Activated CD8-positive, alpha-beta memory T cell treated with anti-CD3 and anti-CD28 coated beads, Interleukin-2, amount 50 U/mL, for 24 hours (primary cell): ENCODE measurements around the gene KANSL1L.
"Not testable (repeated sequence)": the region's sequence is repeated elsewhere in the genome, so short reads cannot be mapped to it uniquely, and the experiment has no call there.

Experiments used
- DNase-seq: peaks from one replicate; pipeline ENCODE4 v3.0.0-alpha.2; 2020; ENCODE audit errors: extremely low read depth

KANSL1L gene, protein sequence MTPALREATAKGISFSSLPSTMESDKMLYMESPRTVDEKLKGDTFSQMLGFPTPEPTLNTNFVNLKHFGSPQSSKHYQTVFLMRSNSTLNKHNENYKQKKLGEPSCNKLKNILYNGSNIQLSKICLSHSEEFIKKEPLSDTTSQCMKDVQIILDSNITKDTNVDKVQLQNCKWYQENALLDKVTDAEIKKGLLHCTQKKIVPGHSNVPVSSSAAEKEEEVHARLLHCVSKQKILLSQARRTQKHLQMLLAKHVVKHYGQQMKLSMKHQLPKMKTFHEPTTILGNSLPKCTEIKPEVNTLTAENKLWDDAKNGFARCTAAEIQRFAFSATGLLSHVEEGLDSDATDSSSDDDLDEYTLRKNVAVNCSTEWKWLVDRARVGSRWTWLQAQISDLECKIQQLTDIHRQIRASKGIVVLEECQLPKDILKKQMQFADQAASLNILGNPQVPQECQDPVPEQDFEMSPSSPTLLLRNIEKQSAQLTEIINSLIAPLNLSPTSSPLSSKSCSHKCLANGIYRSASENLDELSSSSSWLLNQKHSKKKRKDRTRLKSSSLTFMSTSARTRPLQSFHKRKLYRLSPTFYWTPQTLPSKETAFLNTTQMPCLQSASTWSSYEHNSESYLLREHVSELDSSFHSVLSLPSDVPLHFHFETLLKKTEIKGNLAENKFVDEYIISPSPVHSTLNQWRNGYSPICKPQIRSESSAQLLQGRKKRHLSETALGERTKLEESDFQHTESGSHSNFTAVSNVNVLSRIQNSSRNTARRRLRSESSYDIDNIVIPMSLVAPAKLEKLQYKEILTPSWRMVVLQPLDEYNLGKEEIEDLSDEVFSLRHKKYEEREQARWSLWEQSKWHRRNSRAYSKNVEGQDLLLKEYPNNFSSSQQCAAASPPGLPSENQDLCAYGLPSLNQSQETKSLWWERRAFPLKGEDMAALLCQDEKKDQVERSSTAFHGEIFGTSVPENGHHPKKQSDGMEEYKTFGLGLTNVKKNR

DNA sequence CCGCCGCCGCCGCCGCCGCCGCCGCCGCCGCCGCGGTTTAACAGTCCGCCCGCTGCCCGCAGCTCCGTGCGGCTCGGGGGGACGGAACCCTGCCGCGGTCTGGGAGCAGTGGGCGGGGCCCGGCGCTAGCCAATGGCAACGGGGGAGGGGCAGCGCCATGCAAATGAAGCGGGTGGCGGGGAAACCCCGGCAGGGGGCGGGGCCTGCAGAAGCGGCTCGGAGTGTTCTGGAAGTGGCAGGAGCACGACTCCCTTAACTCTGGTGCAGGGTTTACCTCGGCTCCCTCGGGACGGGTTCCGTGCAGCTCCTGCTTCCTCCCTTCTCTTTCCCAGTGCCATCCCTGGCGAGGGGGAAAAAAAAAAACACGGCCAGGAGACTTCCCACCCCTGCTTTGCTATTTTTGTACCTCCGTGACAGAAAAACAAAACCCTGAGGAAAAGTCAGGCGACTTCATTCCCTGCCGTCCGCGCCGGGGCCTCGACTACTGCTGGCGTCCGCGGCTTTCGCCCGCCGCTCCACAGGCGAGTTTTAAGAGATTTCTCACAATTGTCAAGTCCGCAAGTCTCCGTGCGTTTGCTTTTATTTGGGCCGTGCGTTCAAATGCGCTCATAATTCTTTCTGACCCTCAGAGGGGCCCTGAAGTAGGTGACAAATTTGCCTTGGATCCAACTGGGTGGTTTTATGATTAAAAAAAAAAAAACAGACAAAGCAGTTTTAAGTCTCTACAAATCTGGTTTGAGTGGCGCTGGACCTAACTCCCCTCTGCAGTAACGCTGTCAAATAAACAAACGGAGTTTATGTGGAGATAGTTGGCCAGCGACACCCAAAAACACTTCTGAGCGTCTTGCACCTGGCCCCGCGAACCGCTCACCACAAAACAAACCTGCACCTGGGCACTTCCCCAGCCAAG lies at the start of gene KANSL1L:
KANSL1L (minus strand) TSS at position 101 of the 910 bp plus-strand sequence. CDS start 16,827 bp downstream, outside the sequence.
- DNase-seq = peak; percentile 95

DNA sequence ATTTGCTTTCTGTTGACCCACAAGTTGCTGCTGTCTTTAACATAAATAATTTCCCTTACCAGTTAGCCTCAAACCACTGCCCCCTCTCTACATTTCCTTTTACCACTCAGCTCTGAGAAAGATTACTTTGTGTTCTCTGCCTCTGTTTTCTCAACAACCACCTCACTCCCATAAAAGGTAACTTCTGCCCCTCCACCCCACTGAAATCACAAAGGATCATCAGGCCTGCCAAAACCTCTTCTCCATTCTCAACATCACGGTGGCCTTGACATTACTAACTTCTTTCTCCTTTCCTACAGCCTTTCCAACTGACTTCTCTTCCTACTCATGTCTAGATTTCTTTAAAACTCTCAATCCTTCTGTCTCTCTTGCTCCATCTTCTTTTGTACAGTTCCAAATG lies 43.9 kb upstream of the KANSL1L start:
- DNase-seq = no peak

DNA sequence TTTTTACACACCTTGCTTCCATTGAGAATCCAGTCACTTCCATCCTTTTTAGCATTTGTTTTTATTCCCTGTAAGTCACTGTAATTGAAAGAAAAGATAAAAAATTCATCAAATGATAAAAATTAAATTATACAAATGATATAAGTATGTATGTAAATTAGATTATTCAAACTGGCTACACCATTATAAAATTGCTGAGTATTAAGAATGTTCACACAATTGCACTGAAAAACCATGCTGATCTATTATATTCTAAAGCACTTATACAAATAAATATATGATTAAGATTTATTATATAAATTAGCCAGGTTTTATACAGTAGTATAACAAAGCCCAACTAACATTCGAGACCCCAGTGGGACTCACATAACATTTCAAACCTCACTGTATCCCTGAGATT lies 39.0 kb upstream of the KANSL1L start:
- no peak for DNase-seq

DNA sequence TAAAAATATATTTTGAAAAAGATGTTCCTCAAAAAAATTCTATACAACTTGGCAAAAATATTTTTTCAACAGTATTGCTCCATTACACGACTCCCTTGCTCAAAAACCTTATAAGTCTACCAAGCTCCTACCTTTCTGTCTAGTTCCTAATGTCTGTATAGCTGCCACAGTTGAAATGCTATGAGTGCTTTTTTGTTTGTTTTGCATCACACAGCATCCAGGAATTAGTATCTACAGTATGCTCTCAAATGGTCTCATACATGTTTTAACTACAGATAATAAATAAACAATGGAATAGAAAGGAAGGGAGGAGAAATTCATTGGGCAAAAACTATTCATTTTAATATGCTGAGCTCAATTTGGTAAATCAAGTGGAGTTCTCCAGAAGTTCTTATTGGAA lies 36.7 kb upstream of the KANSL1L start:
- DNase-seq = no peak

DNA sequence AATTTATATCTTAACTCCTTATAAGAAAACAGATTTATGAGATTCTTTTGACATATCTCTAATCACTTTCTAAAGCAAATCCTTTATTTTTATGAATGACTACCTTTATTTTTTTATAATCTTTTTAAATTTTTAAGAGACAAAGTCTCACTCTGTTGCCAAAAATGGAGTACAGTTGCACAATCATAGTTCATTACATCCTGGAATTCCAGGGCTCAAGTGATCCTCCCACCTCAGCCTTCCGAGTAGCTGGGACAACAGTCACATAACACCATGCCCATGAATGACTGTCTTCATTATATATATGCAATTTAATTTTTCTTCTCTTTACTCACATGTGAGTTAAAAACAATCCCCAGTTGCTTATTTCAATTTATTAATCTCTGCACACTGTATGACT lies 32.3 kb upstream of the KANSL1L start:
- no peak for DNase-seq

DNA sequence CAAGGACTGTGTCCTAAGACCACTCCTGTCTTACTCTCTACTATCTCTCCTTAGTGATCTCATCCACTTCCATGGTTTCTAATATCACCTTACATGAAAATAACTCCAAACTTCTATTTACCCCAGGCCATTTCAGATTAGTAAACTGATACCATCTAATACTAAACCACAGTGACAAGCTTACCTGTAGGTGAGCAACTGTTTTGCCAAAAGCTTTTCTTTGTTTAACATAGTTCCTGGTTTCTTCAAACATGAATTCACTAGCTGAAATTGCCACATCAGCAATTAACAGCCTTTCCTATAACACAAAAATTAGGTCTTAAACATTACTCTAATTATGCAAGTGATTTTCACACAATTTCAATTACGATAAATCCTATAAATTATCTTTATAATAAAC lies 31.9 kb upstream of the KANSL1L start:
- DNase-seq = no peak

DNA sequence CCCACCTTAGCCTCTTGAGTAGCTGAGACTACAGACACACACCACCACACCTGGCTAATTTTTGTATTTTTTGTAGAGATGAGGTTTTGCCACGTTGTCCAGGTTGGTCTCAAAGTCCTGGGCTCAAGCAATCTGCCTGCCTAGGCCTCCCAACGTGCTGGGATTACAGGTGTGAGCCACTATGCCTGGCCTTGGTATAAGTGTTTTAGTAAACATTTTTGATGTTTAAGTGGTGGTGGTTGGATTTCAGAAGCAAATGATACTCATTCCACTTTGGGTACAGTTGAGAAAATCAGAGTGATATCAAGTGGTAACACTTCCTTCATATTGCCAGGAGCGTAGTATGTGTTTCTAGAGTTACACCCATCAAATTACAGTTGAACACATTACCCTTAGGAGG lies 28.6 kb upstream of the KANSL1L start:
- no peak for DNase-seq

DNA sequence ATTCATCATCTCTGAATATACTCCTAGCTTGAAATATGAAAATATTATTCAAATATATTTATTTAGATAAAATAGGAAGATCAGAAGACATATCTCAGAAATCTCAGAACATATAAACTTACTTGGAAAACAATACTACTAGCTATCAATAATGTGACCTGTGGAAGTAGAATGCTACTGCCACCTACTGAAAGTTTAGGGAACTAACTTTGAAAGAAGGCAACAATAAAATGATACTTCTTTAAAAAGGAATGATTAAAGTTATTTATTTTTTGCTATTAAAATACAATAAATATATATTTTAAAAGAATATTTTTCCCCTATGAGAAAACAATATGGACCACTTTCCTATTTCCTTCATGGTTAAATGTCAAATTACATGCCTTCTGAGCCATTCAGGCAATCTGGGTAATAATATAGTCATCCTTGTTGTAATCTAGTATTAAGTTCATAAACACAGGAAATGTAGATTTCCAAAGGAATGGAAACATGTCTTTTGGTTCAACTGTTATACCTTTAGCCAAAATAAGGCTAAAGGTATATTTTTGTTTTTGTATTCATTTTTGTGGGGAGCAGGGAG lies 28.1 kb upstream of the KANSL1L start:
- DNase-seq = no peak

DNA sequence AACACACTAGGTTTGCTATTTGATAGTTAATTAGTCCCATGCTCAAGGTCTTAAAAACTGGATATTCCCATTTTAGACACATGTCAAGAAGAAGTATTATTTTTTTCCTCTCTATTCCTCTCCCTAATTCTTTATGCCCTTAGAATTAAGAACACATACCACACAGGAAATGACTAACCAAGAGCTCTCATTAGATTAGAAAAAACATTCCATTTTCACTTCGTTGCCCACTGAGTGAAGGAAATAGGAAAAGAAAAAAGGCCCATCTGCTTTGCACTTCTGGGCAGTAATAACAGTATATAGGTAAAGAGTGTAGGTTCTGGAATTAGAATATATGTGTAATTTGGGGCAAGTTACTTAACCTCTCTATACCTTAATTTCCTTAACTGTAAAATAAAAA lies 27.1 kb upstream of the KANSL1L start:
- no peak for DNase-seq

DNA sequence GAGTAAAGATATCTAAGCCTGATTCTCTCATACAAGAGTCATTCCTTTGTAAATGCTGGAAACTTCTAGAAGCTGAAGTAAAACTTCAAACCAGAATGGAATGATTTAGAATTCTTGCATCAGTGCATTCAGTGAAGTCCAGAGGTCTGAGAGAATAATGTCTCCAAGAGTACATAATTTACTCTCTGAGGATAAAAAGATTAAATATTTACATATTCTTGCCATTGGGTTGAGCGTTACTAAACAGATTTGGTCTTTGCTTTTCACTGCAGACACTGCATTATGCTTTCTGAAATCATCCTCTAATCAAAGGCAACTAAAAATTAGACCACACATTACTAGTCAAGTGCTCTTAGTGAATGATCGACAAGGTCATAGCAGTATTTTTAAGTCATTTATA lies 26.5 kb upstream of the KANSL1L start:
- DNase-seq = no peak

DNA sequence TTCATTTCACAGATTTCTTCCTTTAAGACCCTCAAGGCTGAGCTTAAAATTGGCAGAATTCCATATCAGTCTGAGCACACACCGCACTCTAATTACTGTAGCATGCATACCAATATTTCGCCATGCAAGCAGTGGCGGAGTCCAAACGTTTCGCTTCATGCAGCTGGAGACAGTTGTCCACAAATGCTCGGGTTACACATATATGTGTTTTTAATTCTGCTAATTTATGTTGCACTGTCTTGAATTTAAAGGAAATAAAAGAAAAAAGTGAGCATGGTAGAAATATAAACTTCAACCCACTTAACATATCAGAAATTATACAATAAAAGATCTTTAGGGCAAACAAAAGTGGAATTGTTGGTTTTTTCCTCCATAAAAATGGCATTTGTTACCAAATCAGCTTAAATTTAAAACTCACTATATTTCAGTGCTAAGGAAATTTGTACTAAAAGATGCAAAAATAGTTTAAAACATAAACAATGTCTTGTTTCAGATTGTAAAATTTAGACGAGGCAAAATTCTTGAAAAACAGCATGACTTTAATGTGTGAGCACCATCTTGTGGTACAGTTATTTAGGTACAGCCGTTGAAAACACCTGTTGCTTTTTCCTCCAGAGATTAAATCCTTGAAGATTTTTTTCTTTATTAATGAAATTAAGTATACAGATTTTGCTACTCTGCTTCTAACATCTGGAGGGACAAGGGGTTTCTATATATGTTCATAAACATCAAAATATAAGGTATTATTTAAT lies 24.1 kb upstream of the KANSL1L start:
- no peak for DNase-seq

DNA sequence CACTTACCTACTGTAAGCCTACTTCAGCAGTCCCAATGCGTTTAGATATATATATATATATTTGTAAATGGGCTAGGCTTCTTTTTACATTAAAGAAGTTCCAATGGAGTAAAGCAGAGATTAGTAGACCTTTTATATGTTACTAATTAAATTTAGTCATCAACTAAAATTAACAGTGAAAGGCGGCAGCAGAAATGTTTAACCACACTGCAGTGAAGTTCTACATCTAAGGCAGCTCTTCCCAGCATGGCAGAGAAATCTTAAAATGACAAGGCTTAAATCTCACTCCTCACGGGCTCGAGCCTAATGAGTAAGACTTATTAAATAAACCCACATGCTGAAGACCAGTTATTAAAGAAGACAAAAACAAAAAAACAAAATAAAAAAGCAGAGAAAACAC lies 19.1 kb upstream of the KANSL1L start:
- no peak for DNase-seq

DNA sequence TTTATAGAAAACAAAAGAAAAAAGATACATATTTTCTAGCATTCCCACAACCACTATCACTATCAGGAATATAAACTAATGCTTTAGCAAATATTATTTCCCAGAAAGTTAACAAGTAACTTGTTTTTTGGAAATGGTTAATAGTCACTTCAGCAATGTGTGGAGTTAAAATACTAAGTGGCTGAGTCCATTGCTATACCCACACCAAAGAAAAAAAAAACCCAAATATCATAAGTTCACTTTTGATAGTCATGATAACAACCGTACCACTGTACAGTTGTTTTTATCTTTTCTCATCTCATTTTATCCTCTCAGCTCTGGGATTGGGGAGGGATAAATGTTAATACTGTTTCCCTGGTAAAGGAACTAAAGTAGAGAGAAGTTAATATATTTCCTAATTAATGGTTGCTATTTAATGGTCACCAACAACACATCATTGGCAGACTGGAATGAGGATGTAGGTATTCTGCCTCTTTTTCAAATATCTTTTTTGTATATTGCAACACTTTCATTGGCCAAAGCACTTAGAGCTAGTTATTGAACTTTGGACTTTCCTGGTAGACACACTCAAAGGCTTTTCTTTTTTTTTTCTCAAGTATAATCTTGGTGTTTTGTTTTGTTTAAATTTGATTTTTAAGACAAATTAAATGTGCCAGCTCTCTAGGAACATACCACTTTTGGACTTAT lies 18.4 kb upstream of the KANSL1L start:
- DNase-seq = no peak

DNA sequence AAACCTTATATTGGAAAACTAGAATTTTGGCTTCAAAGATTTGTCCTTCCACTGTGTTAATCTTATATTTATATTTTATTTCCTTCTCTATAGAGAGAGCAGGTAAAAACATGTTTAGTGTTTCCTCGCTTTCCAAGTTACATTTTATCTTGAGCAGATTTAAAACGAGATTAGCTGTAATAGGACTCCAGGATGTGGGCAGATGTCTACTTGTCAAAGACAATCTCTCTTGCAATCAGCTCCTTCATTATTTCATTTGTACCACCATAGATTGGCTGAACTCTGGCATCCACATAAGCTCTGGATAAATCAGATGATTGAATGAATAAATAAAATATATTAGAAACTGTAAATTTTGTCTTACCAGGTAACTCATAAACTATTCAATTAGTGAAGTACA lies 17.5 kb upstream of the KANSL1L start:
- no peak for DNase-seq

DNA sequence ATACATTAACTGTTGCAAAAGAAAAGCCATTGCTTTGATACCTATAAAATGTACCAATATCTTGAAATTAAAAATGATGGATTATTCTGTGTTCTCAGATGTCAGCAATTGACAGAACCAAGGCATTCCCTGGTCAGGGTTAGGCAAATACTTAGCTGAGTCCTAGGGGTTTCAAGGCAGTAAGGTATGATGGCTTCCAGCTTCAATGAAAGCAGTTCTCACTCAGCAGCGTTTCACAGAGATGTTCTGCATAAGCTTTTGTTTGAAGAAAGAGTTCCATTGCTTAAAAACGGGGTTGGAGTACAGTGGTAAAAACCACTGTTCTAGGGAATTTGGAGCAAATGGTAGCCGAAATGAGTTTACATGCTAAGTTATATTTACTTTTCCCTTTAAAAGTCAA lies 17.0 kb upstream of the KANSL1L start:
- DNase-seq = no peak

DNA sequence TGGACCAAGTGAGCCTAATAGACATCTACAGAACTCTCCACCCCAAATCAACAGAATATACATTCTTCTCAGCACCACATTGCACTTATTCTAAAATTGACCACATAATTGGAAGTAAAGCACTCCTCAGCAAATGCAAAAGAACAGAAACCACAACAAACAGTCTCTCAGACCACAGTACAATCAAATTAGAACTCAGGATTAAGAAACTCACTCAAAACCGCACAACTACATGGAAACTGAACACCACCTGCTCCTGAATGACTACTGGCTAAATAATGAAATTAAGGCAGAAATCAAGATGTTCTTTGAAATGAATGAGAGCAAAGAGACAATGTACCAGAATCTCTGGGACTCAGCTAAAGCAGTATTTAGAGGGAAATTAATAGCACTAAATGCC lies 12.7 kb upstream of the KANSL1L start:
- DNase-seq = not testable (repeated sequence)

DNA sequence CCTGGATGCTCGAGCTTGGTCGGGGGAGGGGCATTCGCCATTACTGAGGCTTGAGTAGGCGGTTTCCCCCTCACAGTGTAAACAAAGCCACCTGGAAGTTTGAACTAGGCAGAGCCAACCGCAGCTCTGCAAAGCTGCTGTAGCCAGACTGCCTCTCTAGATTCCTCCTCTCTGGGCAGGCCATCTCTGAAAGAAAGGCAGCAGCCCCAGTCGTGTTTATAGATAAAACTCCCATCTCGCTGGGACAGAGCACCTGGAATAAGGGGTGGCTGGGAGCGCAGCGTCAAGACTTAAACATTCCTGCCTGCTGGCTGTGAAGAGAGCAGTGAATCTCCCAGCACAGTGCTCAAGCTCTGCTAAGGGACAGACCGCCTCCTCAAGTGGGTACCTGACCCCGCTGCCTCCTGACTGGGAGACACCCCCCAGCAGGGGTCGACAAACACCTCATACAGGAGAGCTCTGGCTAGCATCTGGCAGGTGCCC lies 10.4 kb upstream of the KANSL1L start:
- not testable (repeated sequence) for DNase-seq

DNA sequence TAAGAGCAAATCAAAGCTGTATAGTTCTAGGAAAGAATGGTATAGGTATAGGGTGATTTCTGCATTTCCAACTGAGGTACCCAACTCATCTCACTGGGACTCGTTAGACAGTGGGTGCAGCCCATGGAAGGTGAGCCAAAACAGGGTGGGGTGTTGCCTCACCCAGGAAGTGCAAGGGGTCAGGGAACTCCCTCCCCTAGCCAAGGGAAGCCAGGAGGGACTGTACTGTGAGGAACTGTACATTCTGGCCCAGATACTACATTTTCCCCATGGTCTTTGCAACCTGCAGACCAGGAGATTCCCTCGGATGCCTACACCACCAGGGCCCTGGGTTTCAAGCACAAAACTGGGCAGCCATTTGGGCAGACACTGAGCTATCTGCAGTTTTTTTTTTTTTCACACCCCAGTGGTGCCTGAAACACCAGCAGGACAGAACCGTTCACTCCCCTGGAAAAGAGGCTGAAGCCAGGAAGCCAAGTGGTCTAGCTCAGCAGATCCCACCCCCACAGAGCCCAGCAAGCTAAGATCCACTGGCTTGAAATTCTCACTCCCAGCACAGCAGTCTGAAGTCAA lies 9.9 kb upstream of the KANSL1L start:
- not testable (repeated sequence) for DNase-seq

DNA sequence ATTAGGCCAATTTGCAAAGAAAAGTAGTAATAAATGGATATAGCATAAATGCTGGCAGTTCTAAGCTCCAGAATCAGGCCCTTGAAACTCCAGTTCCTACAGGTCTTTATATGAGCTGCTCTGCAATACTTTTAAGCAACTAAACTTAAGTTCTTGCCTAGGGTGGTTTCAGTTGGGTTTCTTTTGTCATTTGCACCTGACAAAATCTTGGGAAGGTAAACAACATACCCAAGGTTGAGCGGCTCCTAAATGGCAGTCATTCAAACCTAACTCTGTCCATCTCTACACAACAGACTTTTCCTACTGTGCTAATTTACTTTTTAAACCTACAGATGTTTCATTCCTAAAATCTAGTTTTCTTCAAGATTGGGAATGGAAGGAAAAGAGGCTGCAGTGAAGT lies 9.3 kb upstream of the KANSL1L start:
- no peak for DNase-seq
